ENCODE data around the gene PPP3CA.

DNA sequence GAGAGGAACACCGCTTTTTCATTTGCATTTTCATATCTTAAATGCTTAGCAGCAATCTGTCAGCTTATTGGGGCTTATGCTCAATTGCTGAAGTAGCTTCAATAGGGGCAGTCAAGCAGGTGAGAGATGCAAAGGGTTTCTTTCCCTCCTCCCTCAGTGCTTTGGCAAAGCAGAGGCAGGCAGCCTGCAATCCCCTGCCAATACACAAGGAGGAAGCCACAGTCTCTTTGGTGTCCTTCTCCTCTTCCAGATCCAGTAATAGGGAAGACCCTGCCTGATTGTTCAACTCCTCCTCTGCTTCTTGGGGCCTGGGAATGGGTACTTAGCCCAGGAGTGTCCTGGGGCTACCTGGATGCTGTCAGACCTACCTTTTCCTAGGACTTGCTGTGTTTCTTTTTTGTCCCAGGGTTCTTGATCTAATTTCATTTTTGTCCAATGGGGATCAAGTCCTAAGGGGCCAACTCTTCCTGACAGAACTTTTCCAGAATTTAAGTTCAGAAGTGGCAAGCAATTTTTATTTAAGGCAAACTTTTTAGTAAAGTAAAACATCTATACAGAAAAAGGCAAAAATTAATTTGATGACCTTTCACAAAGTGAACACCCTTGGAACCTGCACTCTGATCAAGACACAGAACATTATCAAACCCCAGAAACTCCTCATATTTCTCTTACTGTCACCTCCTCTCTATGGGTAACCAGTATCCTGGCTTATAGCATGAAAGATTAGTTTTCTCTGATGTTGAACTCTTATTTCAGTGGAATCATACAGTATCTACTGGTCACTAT, 260.3 kb downstream of the PPP3CA start:
- no peak for TF ChIP-seq POLR2A (IDR thresholded peaks at IDR 0.05)
- TF ChIP-seq, protein P1, sequence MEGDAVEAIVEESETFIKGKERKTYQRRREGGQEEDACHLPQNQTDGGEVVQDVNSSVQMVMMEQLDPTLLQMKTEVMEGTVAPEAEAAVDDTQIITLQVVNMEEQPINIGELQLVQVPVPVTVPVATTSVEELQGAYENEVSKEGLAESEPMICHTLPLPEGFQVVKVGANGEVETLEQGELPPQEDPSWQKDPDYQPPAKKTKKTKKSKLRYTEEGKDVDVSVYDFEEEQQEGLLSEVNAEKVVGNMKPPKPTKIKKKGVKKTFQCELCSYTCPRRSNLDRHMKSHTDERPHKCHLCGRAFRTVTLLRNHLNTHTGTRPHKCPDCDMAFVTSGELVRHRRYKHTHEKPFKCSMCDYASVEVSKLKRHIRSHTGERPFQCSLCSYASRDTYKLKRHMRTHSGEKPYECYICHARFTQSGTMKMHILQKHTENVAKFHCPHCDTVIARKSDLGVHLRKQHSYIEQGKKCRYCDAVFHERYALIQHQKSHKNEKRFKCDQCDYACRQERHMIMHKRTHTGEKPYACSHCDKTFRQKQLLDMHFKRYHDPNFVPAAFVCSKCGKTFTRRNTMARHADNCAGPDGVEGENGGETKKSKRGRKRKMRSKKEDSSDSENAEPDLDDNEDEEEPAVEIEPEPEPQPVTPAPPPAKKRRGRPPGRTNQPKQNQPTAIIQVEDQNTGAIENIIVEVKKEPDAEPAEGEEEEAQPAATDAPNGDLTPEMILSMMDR (IDR thresholded peaks at IDR 0.05), result no peak
